ENCODE measurements around the gene CPNE5.

CPNE5 gene

DNA sequence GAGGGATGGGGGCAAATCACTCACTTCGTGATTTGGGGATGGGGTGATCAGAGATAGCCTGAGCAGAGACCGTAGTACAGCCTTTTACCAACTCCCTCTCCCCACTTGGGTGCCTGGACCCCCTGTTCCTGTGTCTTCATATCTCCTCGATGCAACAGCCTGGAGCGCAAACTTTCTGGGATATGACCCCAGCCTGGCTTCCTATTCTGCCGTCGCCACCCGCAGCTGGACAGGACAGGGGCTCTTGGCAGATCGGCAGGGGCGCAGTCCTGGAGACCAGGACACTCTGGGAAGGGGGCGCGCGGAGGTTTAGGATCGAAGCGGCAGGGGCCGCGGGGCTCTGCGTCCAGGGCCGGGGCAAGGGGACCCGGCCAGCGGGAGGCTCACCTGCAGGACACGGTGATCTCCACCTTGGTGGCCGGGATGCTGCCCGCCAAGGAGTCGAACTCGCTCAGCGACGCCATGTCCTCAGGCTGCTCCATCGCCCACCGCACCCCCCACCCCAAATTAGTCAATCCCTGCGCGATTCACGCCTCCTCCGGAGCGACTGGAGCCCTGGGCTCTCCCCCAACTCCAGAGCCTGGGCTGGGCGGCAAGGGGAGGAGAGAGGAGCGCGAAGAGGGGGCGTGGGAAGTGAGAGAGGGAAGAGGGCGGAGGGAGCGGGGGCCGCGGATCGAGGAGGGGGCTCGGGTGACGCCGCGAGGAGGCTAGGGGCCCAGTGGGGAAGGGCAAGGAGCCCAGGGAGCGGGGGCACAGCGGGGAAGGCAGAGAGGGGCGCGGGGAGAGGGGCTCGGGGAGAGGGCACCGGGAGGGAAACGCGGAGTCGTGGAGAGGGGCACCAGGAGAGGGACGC lies at the start of gene CPNE5:
Gene CPNE5 (minus strand): TSS at position 549 of the 853 bp plus-strand sequence. CDS start 67 bp downstream, at position 482.
- intact Hi-C loops (cut with DNase I), result loop anchor here (5.0 to 10.0 kb wide), 2 partner anchors 47 to 64 kb away; no protein-coding TSS in a partner anchor
- peak in 5 of 10 donors; percentile 15 to 91 (median 84) for DNase-seq

DNA sequence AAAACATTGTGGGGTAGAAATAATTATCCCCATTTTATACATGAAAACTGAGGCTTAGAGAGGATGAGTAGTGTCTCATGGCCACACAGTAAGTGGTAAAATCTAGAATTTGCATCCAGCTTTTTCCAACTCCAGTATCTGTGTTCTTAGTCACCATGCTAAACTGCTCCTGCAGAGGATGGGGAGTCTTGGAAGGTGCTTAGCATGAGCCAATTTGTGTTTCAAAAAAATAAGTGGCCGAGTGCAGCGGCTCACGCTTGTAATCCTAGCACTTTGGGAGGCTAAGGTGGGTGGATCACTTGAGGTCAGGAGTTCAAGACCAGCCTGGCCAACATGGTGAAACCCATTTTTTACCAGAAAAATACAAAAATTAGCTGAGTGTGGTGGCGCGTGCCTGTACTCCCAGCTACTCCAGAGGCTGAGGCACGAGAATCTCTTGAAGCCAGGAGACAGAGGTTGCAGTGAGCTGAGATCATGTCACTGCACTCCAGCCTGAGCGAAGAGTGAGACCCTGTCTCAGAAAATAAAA lies 48.9 kb upstream of the CPNE5 start:
- intact Hi-C loops (cut with DNase I), result loop anchor here (10.0 kb wide), 1 partner anchor 287 kb away; the partner anchor contains the start of gene PIM1
- no peak for DNase-seq

DNA sequence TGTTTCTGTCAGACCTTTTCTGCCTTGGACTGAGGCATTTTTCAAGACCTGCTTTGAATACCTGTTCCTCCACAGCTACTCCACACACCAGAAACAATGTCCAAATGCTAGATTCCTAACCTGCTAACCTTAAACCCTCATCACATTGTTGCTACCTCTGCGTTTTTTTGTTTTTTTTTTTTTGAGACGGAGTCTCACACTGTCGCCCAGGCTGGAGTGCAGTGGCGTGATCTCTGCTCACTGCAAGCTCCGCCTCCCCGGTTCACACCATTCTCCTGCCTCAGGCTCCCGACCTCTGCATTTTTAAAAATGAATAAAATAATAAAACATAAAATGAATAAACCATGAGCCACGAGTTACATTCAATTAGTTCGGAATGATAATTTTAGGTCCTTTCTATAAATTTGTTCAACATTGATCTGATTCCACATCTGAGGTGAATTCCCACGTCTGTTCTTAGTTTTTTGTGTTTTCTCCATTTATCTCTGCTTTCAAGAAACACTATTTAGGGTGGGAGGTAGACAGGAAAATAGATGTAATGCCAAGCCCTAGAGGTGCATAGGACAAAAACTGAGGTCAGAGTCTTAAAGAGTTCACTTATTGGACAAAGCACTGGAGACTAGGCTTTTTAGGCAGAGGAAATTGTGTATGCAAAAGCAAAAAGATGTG lies 47.8 kb upstream of the CPNE5 start:
- intact Hi-C loops (cut with DNase I), result loop anchor here (10.0 kb wide), 1 partner anchor 288 kb away; the partner anchor contains the start of gene PIM1
- DNase-seq, result no peak

- peak; percentile 97 to 100 (median 98) for DNase-seq
- intact Hi-C loops (cut with DNase I), result loop anchor here (1.0 to 10.0 kb wide), 2 partner anchors 94 to 289 kb away; partner anchors contain the start of gene PIM1
Measured at GRCh38 chr6:36885461-36886401, 46.5 kb upstream of the CPNE5 start, which contains the start of gene C6orf89. Gene C6orf89, plus strand, starts transcription at chr6:36885952. Its CDS starts 13,493 bp downstream, at chr6:36899445.

DNA sequence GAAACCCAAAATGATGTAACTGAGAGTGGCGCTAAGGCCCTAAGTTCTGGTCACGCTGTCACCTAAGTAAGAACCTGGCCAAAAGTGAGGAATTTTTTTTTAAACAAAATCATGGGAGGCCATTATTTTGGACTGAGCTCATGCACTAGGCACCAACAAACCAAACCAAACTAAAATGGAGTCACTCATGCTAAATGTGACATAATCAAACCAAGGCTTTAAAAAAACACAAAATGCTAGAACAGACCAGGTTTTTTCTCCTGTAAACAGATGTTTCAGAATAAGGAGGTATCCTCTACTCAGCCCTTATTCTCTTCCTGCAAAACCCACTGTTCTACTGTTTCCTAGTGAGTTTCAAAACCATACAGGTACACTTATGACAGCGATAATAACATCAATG lies 45.4 kb upstream of the CPNE5 start:
- intact Hi-C loops (cut with DNase I), result loop anchor here (1.0 to 10.0 kb wide), 2 partner anchors 95 to 290 kb away; partner anchors contain the start of gene PIM1

DNA sequence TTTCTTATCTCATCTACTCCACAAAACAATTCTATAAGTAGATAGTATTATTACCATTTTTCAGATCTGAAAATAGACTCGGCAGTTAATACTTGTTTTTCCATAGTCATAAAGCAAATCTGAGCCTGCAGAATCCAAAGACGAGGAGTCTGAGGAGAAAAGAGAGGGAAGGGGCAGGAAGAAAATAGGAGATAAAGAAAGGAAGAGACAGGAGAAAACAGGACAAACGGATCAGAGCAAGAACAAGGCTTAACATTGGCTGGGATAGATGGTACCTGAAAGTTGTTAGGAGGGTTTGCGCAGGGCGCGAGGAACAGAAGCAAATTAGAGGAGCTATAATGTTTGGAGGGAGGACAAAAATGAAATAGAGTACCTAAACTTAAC lies 36.0 kb upstream of the CPNE5 start:
- no peak for DNase-seq
- intact Hi-C loops (cut with DNase I), result no loop called here

More for the DNA sequence above, 45.4 kb upstream of the CPNE5 start:
- DNase-seq, result no peak

DNA sequence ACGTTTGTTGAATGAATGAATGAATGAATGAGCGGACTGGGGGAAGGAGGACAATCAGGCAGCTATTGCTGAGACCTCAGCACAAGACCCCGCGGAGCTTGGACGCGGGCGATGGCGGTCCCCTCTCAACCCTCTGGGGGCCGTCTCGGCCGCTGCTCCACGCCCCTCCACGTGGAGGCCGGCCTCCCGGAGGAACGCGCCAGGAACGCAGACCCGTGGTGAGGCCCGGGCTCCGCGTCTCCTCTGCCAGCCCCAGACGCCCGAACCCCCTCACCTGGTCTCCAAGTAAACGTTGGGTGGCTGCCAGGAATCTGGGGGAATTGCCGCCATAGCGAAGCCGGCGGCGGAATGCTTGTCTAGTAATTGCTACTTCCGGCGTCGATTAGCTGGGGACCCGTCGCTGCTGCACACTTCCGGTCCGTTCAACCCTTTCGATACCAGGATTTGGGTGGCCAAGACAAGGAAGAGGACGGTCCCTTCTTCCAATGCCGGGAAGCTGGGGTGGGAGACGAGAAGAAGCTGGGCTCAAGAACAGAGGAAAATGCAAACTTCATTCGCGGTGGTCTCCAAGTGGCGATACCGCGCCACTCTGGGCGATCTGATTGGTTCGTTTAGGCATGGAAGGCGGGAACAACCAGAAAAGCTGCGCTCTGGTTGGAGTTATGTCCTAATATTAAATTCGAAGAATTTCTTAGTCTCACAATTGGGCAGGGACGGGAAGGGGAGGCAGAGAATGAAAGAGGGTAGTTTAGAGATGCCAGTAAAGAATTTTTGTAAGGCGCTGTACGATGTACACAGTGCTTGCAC lies 35.4 kb upstream of the CPNE5 start, which contains the start of gene PPIL1:
Gene PPIL1 (minus strand): TSS at position 361 of the 807 bp plus-strand sequence. CDS start 31 bp downstream, at position 330.
- peak; percentile 67 to 96 (median 75) for DNase-seq
- intact Hi-C loops (cut with DNase I), result no loop called here

DNA sequence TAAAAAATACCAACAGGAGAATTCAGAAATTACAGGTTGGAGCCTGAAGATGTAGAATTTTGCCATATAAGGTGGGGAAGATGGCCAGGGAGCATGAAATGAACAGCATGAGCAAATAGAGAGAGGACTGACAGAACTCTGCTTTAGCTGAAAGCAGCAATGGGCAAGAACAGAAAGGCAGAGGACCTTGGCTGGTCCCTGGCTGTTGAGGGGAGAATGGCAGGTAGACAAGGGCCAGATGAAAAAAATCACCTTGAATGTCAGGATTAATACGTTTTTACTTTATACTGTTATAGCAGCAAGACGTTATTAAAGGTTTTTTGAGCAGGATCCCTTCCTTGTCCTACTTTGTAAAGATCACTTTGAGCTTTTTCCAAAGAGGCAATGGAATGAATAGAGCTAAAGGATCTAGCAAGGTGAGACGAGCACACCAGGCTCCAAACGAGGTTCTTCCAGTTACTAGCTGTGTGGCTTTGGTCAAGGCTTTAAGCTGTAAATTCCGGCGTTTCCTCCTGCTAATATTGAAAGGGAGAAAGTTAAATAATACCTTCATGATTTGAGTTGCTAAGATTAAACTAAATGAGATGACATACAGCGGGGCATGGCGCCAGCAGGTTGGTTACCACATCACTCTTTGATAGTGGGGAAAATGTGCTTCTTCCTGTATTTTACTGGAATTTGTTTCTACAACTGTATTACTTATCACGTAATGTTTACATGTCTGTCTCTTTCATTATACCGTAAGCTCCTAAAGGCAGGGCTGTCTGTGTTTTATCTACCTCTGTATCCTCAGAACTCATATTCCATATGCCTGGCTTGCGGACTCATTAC lies 34.6 kb upstream of the CPNE5 start:
- intact Hi-C loops (cut with DNase I), result no loop called here
- DNase-seq, result peak in 2 of 10 donors; percentile 36 to 79

DNA sequence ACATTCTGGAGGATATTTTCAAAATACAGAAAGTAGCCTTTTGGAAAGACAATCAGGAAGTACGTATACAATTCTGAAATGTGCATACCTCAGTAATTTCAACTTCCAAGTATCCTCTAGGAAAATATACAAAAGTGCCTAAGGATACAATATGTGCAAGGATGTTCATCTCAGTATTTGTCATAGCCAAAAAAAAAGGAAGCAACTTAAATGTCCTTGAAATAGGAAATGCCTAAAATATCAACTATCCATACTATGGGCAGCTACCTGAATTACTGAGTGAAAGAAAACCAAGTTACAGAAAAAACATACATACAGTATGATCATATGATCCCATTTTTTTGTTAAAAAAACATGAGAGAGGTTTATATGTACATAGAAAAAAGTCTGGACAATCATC lies 33.9 kb upstream of the CPNE5 start:
- no peak for DNase-seq
- intact Hi-C loops (cut with DNase I), result no loop called here

GRCh38 chr6:36871686-36872085 lies 32.4 kb upstream of the CPNE5 start:
- intact Hi-C loops (cut with DNase I), result no loop called here
- DNase-seq, result no peak

DNA sequence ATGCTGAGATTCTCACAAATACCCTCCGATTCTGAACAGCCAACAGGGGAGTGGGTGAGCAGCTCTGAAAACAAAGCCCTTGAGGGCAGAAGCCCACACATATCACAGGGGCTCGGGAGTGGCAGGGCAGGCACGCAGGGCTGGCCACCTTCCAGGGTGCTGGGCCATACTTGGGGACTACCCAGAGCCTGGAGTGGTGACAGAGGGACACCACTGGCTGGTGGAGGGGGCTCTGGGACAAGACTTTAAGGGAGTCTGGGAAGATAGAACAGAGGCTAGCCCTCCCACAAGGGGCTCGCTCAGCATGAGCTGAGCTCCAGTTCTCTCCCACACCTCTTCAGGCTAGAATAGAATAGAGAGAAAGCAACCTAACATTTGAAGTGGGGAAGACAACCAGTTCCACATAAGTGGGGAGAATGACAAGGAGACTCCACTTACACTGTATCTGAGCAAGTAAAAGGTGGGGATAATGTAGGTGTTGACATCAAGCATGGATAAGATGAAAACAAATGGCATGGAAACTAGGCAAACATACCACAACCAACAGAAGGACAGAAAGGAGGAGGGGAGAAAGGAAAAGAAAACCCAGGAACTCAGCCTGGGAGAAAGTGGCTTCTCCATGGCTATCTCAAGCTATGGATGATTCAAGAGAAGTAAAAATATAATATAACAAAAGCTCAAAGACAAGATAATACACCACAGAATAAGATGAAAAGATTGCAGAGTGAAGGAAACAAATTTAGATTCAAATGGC lies 28.4 kb upstream of the CPNE5 start:
- DNase-seq, result no peak
- intact Hi-C loops (cut with DNase I), result no loop called here

GRCh38 chr6:36865835-36866234 lies 26.6 kb upstream of the CPNE5 start:
- intact Hi-C loops (cut with DNase I), result no loop called here
- DNase-seq, result no peak

DNA sequence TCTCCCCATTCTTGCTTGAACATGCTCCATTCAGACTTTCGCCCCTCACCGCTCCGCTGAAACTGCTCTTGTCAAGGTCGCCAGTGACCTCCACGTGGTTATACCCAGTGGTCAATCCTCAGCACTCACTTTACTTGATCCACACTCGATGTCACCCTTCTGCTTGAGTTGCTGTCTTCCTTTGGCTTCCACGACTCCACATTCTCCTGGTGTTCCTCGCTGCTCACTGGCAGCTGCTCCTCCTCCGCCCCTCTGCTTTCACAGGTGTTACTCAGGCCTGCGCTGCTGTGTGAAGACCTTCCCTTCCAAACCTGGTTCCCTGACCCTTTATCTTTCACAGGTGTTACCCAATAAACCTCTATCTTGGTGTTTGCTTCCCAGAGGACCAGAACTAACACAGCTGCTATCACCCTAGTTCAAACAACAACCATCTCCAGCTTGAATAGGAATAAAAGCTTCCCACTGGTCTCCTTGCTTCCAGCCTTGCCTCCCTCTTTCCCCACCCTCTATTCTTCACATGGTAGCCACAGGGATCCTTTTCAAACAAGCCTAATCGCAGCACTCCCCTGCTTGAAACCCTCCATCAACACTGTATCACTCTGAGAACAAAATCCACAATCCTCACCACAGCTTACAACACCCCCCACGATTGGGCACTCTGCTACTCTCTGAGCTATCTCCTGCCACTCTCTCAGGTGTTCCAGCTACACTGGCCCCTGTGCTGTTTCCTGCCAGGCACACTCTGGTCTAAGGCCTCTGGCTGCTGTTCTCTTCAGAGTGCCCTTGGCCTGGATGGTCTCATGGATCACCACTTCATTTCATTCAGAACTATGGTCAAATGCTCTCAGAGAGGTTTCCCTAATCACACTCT lies 24.7 kb upstream of the CPNE5 start:
- intact Hi-C loops (cut with DNase I), result no loop called here
- no peak for DNase-seq

GRCh38 chr6:36862848-36863382 lies 23.7 kb upstream of the CPNE5 start:
- DNase-seq, result no peak
- intact Hi-C loops (cut with DNase I), result no loop called here

DNA sequence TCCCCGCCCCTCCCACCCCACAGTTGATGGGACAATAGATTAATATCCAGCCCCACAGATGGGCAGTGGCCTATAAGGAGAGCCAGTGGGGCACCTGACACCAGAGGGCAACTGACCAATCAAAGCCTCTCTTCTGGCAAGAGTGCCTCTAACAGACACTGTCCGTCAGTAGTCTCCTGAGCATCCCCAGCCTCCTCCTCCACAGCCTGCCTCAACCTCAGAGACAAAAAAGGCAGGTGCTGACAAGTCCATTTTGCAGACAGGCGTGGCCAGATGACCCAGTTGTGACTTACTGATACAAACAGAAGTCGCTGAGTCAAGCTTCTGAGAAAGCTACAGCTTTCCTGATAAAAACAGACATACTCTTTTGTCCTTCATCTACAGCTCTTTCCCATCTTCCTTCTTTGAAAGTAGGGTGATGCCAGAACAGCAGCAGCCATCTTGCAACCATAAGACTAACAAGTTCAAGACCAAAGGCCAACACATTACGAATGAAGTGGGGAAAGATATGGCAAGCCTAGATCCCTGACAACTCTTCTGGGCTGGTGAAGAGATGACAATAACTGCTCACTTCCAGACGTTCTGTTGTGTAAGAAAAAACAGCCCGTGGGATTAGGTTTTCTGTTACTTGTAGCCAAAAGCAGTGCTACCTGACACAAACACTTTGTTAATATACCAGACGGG lies 23.1 kb upstream of the CPNE5 start:
- intact Hi-C loops (cut with DNase I), result no loop called here

More for the DNA sequence above, 23.1 kb upstream of the CPNE5 start:
- DNase-seq, result no peak
